Measurements from ENCODE around the gene NDUFA7. TPM values are rescaled to one million over a fixed set of nuclear protein-coding genes. Genes with fewer than 3 reads are reported as not detected.

NDUFA7 gene
- polyA plus RNA-seq (2013, experiment 1 of 2) = 156 TPM
- 139 TPM for polyA plus RNA-seq (2013, experiment 2 of 2)

DNA sequence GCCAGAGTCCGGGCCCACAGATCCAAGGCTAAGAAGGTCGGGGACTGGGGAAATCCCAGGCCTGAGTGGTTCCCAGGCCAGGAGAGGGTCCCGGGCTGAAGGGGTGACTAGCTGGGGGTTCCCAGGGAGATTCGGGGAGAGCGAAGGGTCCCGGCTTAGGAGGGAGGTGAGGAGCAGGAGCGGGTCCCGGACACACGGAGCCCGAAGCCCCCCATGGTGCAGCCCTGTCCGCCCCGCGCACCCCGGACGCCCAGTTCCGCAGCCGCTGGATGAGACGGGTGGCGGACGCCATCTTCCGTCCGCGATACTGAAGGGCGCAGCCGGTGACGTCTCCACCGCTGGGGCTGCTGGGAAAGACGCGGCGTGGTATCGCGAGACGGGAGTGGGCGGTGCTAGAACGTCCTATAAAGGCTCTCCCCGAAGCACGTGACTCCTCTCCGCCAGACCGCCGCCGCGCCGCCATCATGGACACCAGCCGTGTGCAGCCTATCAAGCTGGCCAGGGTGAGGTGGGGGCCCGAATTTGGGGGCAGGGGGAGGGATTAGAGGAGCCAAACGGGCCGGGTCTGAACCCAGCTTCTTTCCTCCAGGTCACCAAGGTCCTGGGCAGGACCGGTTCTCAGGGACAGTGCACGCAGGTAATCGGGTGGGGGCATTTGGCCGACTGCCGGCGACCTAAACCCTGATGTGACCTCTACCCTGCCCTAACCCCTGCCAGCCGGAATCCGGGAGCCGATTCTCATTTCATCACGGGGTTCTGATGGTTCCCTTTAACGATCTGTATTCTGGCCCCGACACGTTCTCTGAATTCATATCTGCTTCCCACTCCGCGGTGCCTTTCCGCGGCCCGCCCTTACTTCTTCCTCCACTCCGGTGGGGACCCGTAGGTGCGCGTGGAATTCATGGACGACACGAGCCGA lies at the start of gene NDUFA7, which contains the start of gene RPS28:
TSS of gene NDUFA7 (minus strand) at position 309 of the 919 bp plus-strand sequence. CDS start at position 292, 17 bp downstream.
TSS of gene RPS28 (plus strand) at position 430 of the 919 bp plus-strand sequence. CDS start at position 465, 35 bp downstream.
- H3K27ac ChIP-seq (ENCODE audit: low read depth, low read length, severe bottlenecking) = peak within 1 kb of the TSS; percentile 87
- WGBS, 2 experiments (ENCODE audit: insufficient coverage in 2 of 2) = 0 to 1% methylated on average over 68 to 71 of the region's 72 CpGs
- peaks cover 46% of the 10 kb centered on the region for H3K36me3 ChIP-seq (ENCODE audit: control insufficient read depth, insufficient read depth, low read length)

GRCh38 chr19:8370176-8371010 lies 49.2 kb upstream of the NDUFA7 start:
- Histone ChIP-seq H3K9me3 (ENCODE audit: control insufficient read depth, low read length) (no peaks in the 10 kb centered on the region), H3K27ac (ENCODE audit: low read depth, low read length, severe bottlenecking) (no peak overlapping the region), H3K36me3 (ENCODE audit: control insufficient read depth, insufficient read depth, low read length) (peaks cover 23% of the 10 kb centered on the region), H3K4me1 (ENCODE audit: control insufficient read depth, insufficient read depth, low read length, poor library complexity, severe bottlenecking) (peaks cover 22% of the 10 kb centered on the region), H3K4me3 (ENCODE audit: extremely low read depth, insufficient read depth, low read length, poor library complexity, severe bottlenecking) (no peak overlapping the region)
- WGBS, 2 experiments (ENCODE audit: insufficient coverage in 2 of 2) = 90 to 94% methylated on average over 12 of the region's 19 CpGs

More for the DNA sequence above, at the start of gene NDUFA7, which contains the start of gene RPS28:
- H3K4me1 ChIP-seq (ENCODE audit: control insufficient read depth, insufficient read depth, low read length, poor library complexity, severe bottlenecking) = peaks cover 16% of the 10 kb centered on the region
- H3K9me3 ChIP-seq (ENCODE audit: control insufficient read depth, low read length) = no peaks in the 10 kb centered on the region
- peak within 1 kb of the TSS; percentile 96 for H3K4me3 ChIP-seq (ENCODE audit: extremely low read depth, insufficient read depth, low read length, poor library complexity, severe bottlenecking)

GRCh38 chr19:8367327-8368001 lies 46.3 kb upstream of the NDUFA7 start:
- Histone ChIP-seq H3K9me3 (ENCODE audit: control insufficient read depth, low read length) (no peaks in the 10 kb centered on the region), H3K4me1 (ENCODE audit: control insufficient read depth, insufficient read depth, low read length, poor library complexity, severe bottlenecking) (peaks cover 32% of the 10 kb centered on the region), H3K4me3 (ENCODE audit: extremely low read depth, insufficient read depth, low read length, poor library complexity, severe bottlenecking) (no peak overlapping the region), H3K27ac (ENCODE audit: low read depth, low read length, severe bottlenecking) (peak overlapping the region; percentile 87), H3K36me3 (ENCODE audit: control insufficient read depth, insufficient read depth, low read length) (peaks cover 6% of the 10 kb centered on the region)
- 28 to 32% methylated on average over 11 to 20 of the region's 23 CpGs for WGBS, 2 experiments (ENCODE audit: insufficient coverage in 2 of 2)

DNA sequence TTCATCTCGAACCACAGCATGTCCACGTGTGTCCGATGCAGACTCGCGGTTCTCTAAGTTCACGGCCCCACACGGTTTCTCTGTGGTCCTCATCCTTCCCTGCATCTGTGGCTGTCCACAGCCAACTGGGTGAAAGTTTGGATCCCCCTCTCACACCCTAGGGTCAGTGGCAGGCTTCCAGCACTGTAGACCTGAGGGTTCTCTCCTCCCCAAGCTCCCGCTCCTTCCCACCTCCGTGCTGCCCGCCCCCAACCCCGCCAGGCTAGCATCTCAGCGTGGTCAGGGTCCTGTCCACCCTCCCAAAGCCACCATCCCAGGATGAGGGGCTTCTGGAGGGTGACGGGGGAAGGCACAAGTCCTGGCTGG lies 45.8 kb upstream of the NDUFA7 start:
- no peaks in the 10 kb centered on the region for H3K9me3 ChIP-seq (ENCODE audit: control insufficient read depth, low read length)
- 78 to 90% methylated on average over 7 to 9 of the region's 13 CpGs for WGBS, 2 experiments (ENCODE audit: insufficient coverage in 2 of 2)
- H3K36me3 ChIP-seq (ENCODE audit: control insufficient read depth, insufficient read depth, low read length) = peaks cover 6% of the 10 kb centered on the region
- peaks cover 32% of the 10 kb centered on the region for H3K4me1 ChIP-seq (ENCODE audit: control insufficient read depth, insufficient read depth, low read length, poor library complexity, severe bottlenecking)
- peak overlapping the region; percentile 87 for H3K27ac ChIP-seq (ENCODE audit: low read depth, low read length, severe bottlenecking)
- H3K4me3 ChIP-seq (ENCODE audit: extremely low read depth, insufficient read depth, low read length, poor library complexity, severe bottlenecking) = no peak overlapping the region

- 93 to 97% methylated on average over 9 to 10 of the region's 11 CpGs for WGBS, 2 experiments (ENCODE audit: insufficient coverage in 2 of 2)
- Histone ChIP-seq H3K27ac (ENCODE audit: low read depth, low read length, severe bottlenecking) (no peak overlapping the region), H3K4me3 (ENCODE audit: extremely low read depth, insufficient read depth, low read length, poor library complexity, severe bottlenecking) (no peak overlapping the region), H3K36me3 (ENCODE audit: control insufficient read depth, insufficient read depth, low read length) (peaks cover 6% of the 10 kb centered on the region), H3K9me3 (ENCODE audit: control insufficient read depth, low read length) (no peaks in the 10 kb centered on the region), H3K4me1 (ENCODE audit: control insufficient read depth, insufficient read depth, low read length, poor library complexity, severe bottlenecking) (peaks cover 28% of the 10 kb centered on the region)
Observed at GRCh38 chr19:8366121-8366581, 45.0 kb upstream of the NDUFA7 start.

DNA sequence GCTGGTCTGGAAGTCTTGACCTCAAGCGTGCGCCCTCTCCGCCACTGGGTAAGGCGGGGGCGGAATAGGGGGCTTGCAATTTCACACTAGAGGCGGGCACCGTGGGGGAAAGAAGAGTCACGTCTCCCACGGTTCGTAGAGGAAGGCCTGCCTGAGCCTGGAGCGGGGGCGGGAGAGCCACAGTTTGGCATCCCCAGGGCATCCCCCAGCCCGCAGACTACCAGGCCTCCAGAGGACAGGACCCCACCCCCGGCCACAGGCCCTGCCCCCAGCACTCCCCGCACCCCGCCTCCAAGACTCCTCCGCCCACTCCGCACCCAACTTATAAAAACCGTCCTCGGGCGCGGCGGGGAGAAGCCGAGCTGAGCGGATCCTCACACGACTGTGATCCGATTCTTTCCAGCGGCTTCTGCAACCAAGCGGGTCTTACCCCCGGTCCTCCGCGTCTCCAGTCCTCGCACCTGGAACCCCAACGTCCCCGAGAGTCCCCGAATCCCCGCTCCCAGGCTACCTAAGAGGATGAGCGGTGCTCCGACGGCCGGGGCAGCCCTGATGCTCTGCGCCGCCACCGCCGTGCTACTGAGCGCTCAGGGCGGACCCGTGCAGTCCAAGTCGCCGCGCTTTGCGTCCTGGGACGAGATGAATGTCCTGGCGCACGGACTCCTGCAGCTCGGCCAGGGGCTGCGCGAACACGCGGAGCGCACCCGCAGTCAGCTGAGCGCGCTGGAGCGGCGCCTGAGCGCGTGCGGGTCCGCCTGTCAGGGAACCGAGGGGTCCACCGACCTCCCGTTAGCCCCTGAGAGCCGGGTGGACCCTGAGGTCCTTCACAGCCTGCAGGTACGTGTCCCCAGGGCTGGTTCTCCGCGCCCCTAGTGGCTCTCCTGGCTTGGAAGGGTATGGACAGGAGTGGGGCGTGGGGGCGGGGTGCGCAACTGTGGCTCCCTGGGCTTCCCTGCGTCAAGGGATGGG lies 42.9 kb upstream of the NDUFA7 start, which contains the start of gene ANGPTL4:
TSS of gene ANGPTL4 (plus strand) at position 353 of the 969 bp plus-strand sequence. CDS start at position 520, 167 bp downstream.
- Histone ChIP-seq H3K9me3 (ENCODE audit: control insufficient read depth, low read length) (no peaks in the 10 kb centered on the region), H3K4me3 (ENCODE audit: extremely low read depth, insufficient read depth, low read length, poor library complexity, severe bottlenecking) (peak within 1 kb of the TSS; percentile 46), H3K27ac (ENCODE audit: low read depth, low read length, severe bottlenecking) (peak within 1 kb of the TSS; percentile 49), H3K4me1 (ENCODE audit: control insufficient read depth, insufficient read depth, low read length, poor library complexity, severe bottlenecking) (peaks cover 25% of the 10 kb centered on the region), H3K36me3 (ENCODE audit: control insufficient read depth, insufficient read depth, low read length) (peaks cover 6% of the 10 kb centered on the region)
- WGBS, 2 experiments (ENCODE audit: insufficient coverage in 2 of 2) = 1 to 2% methylated on average over 60 to 67 of the region's 81 CpGs

DNA sequence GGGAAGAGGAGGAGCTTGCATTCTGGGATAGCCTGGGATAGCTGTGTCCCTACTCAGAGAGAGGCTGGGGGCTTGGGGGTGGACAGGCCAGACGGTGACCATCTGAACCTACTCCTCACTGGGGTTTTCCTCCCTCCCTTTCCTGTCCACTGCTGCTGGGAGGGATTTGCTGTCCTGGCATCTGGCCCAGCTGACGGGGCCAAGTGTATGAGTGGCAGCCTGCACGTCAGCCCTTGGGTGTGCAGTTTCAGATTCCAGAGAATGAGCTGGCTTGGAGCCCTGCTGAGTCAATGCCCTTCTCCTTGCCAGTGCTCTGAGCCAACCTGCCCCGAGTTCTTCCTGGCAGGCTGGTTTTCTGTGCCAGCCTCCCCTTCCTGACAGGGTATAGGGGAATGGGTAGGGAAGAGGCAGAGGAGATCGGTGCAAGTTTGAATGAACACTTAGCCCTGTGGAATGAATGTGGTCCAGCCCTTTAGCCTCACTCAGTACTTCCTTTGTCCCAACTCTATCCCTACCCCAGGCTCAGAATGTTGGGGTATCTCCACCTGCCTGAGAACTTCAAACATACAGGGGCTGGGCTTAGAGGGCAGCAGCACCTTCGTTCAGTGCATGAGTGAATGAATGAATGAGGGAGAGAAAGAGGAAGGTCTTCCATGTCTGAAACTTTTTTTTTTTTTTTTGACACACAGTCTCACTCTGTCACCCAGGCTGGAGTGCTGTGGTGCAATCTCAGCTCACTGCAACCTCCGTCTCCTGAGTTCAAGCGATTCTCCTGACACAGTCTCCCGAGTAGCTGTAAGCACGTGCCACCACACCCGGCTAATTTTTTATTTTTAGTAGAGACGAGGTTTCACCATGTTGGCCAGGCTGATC lies 41.0 kb upstream of the NDUFA7 start:
- H3K36me3 ChIP-seq (ENCODE audit: control insufficient read depth, insufficient read depth, low read length) = no peaks in the 10 kb centered on the region
- no peak overlapping the region for H3K4me3 ChIP-seq (ENCODE audit: extremely low read depth, insufficient read depth, low read length, poor library complexity, severe bottlenecking)
- WGBS, 2 experiments (ENCODE audit: insufficient coverage in 2 of 2) = 89 to 93% methylated on average over 5 to 10 of the region's 12 CpGs
- H3K27ac ChIP-seq (ENCODE audit: low read depth, low read length, severe bottlenecking) = no peak overlapping the region
- peaks cover 13% of the 10 kb centered on the region for H3K4me1 ChIP-seq (ENCODE audit: control insufficient read depth, insufficient read depth, low read length, poor library complexity, severe bottlenecking)
- H3K9me3 ChIP-seq (ENCODE audit: control insufficient read depth, low read length) = no peaks in the 10 kb centered on the region

GRCh38 chr19:8360196-8360595 lies 39.0 kb upstream of the NDUFA7 start:
- Histone ChIP-seq H3K9me3 (ENCODE audit: control insufficient read depth, low read length) (no peaks in the 10 kb centered on the region), H3K4me3 (ENCODE audit: extremely low read depth, insufficient read depth, low read length, poor library complexity, severe bottlenecking) (no peak overlapping the region), H3K27ac (ENCODE audit: low read depth, low read length, severe bottlenecking) (no peak overlapping the region), H3K4me1 (ENCODE audit: control insufficient read depth, insufficient read depth, low read length, poor library complexity, severe bottlenecking) (peaks cover 11% of the 10 kb centered on the region), H3K36me3 (ENCODE audit: control insufficient read depth, insufficient read depth, low read length) (no peaks in the 10 kb centered on the region)
- 89 to 90% methylated on average over 7 to 8 of the region's 8 CpGs for whole genome bisulfite sequencing, 2 experiments (ENCODE audit: insufficient coverage in 2 of 2)

DNA sequence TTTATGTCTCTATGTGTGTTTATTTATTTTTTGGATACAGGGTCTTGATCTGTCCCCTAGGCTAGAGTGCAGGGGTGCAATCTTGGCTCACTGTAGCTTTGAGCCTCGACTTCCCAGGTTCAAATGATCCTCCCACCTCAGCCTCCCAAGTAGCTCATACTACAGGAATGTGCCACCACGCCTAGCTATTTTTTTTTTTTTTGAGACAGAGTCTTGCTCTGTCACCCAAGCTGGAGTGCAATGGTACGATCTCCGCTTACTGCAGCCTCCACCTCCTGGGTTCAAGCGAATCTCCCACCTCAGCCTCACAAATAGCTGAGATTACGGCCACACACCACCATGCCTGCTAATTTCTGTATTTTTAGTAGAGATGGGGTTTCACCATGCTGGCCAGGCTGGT lies 37.8 kb upstream of the NDUFA7 start:
- Histone ChIP-seq H3K27ac (ENCODE audit: low read depth, low read length, severe bottlenecking) (no peak overlapping the region), H3K4me1 (ENCODE audit: control insufficient read depth, insufficient read depth, low read length, poor library complexity, severe bottlenecking) (peaks cover 11% of the 10 kb centered on the region), H3K4me3 (ENCODE audit: extremely low read depth, insufficient read depth, low read length, poor library complexity, severe bottlenecking) (no peak overlapping the region), H3K9me3 (ENCODE audit: control insufficient read depth, low read length) (no peaks in the 10 kb centered on the region), H3K36me3 (ENCODE audit: control insufficient read depth, insufficient read depth, low read length) (no peaks in the 10 kb centered on the region)
- 80 to 85% methylated on average over 1 to 2 of the region's 6 CpGs for WGBS, 2 experiments (ENCODE audit: insufficient coverage in 2 of 2)
